Panc1 (cell line): ENCODE data around the gene FUT3.

Source experiments
- CTCF ChIP-seq: fragments of 450-650 bp; IDR thresholded peaks from 2 replicates; pipeline ENCODE4 v1.5.1; 2017; ENCODE audit warnings: mild to moderate bottlenecking
- POLR2AphosphoS5 ChIP-seq: IDR thresholded peaks from 2 replicates; pipeline ENCODE4 v1.6.1; 2012; ENCODE audit warnings: mild to moderate bottlenecking, low read depth, low read length, moderate library complexity
- REST ChIP-seq, 2 experiments: IDR thresholded peaks; 2 replicates each; pipeline ENCODE4 v1.6.1; 2011 to 2012; ENCODE audit warnings: low read depth in 2 of 2, control low read depth in 1 of 2, low read length in 1 of 2, mild to moderate bottlenecking in 1 of 2, moderate library complexity in 1 of 2; ENCODE audit not compliant: insufficient read depth in 1 of 2
- SIN3A ChIP-seq: IDR thresholded peaks from 2 replicates; pipeline ENCODE4 v1.6.1; 2012; ENCODE audit warnings: low read depth, mild to moderate bottlenecking, low read length, moderate library complexity, borderline replicate concordance; ENCODE audit not compliant: insufficient read depth
- TCF7L2 ChIP-seq: IDR thresholded peaks from 2 replicates; pipeline ENCODE4 v1.6.1; 2011; ENCODE audit warnings: mild to moderate bottlenecking, low read depth, low read length, inconsistent platforms

- TF ChIP-seq POLR2AphosphoS5 (no peak), CTCF (no peak), REST (IDR thresholded peaks at IDR 0.05; ENCODE audit: insufficient read depth in 1 of 2, low read depth in 2 of 2, low read length in 1 of 2) (no peak), SIN3A (no peak), TCF7L2 (no peak)
Measured at GRCh38 chr19:5851302-5851701, at the start of gene FUT3.
